Astrocyte (in vitro differentiated cells and primary cell): Measurements from ENCODE around the gene ITPK1. TPM values are rescaled to one million over a fixed set of nuclear protein-coding genes. Genes with fewer than 3 reads are reported as not detected.

Source experiments
- DNase-seq: peaks from one replicate; pipeline ENCODE4 v3.0.0-alpha.2; 2010; ENCODE audit warnings: low read depth
- FAIRE-seq: peaks from 2 replicates; lab custom pipeline; 2011; peaks lifted over from hg19 to GRCh38; lab: Jason Lieb, UNC
- H2AFZ ChIP-seq: 2 replicates; pipeline ENCODE4 v1.6.0; 2012; ENCODE audit warnings: low read depth, low read length, inconsistent platforms
- H3K27ac ChIP-seq: 2 replicates; pipeline ENCODE4 v1.5.1; 2011; ENCODE audit warnings: low read depth, low read length, inconsistent platforms
- H3K27me3 ChIP-seq: 2 replicates; pipeline ENCODE4 v1.6.0; 2011; ENCODE audit warnings: low read length, inconsistent platforms; ENCODE audit not compliant: insufficient read depth
- H3K36me3 ChIP-seq: 2 replicates; pipeline ENCODE4 v1.5.1; 2011; ENCODE audit warnings: low read length, inconsistent platforms; ENCODE audit not compliant: insufficient read depth
- H3K4me1 ChIP-seq: 2 replicates; pipeline ENCODE4 v1.5.1; 2011; ENCODE audit warnings: low read length, inconsistent platforms; ENCODE audit not compliant: insufficient read depth
- H3K4me2 ChIP-seq: 2 replicates; pipeline ENCODE4 v1.6.0; 2012; ENCODE audit warnings: low read length, inconsistent platforms
- H3K4me3 ChIP-seq: 2 replicates; pipeline ENCODE4 v1.5.1; 2011; ENCODE audit warnings: low read depth, mild to moderate bottlenecking, low read length, inconsistent platforms; ENCODE audit not compliant: insufficient read depth
- H3K79me2 ChIP-seq: 2 replicates; pipeline ENCODE4 v1.6.0; 2012; ENCODE audit warnings: mild to moderate bottlenecking, low read length, inconsistent platforms; ENCODE audit not compliant: insufficient read depth
- H3K9ac ChIP-seq: 2 replicates; pipeline ENCODE4 v1.6.0; 2012; ENCODE audit warnings: mild to moderate bottlenecking, low read length, inconsistent platforms
- H3K9me3 ChIP-seq: 2 replicates; pipeline ENCODE4 v1.5.1; 2012; ENCODE audit warnings: low read depth, mild to moderate bottlenecking, low read length, inconsistent platforms; ENCODE audit not compliant: insufficient read depth
- H4K20me1 ChIP-seq: 2 replicates; pipeline ENCODE4 v1.6.0; 2012; ENCODE audit warnings: low read length, inconsistent platforms; ENCODE audit not compliant: insufficient read depth
- H3K27ac Mint-ChIP-seq: one replicate; pipeline ENCODE4 v1.8.0; 2021; ENCODE audit warnings: mild to moderate bottlenecking, mixed read lengths; ENCODE audit not compliant: unreplicated experiment
- H3K27me3 Mint-ChIP-seq: one replicate; pipeline ENCODE4 v1.8.0; 2021; ENCODE audit warnings: low read depth, mixed read lengths; ENCODE audit not compliant: unreplicated experiment
- H3K36me3 Mint-ChIP-seq: one replicate; pipeline ENCODE4 v1.8.0; 2021; ENCODE audit warnings: low read depth, mixed read lengths; ENCODE audit not compliant: unreplicated experiment
- H3K4me1 Mint-ChIP-seq: one replicate; pipeline ENCODE4 v1.8.0; 2021; ENCODE audit warnings: low read depth, mixed read lengths; ENCODE audit not compliant: unreplicated experiment
- H3K4me3 Mint-ChIP-seq: one replicate; pipeline ENCODE4 v1.8.0; 2021; ENCODE audit warnings: mild to moderate bottlenecking, moderate library complexity, mixed read lengths; ENCODE audit not compliant: unreplicated experiment
- H3K9me3 Mint-ChIP-seq: one replicate; pipeline ENCODE4 v1.8.0; 2021; ENCODE audit warnings: mild to moderate bottlenecking, mixed read lengths; ENCODE audit not compliant: unreplicated experiment
- CTCF ChIP-seq: IDR thresholded peaks from 2 replicates; pipeline ENCODE4 v1.5.1; 2011; ENCODE audit warnings: low read depth, mild to moderate bottlenecking, inconsistent platforms, low read length, moderate library complexity; ENCODE audit not compliant: insufficient read depth
- EZH2 ChIP-seq: IDR thresholded peaks from 2 replicates; pipeline ENCODE4 v1.6.1; 2012; ENCODE audit warnings: mild to moderate bottlenecking, low read length, inconsistent platforms; ENCODE audit not compliant: insufficient read depth
- total RNA-seq: library from RNA; stranded (reverse); gene quantifications from 2 replicates; pipeline ENCODE4 v1.2.1, GENCODE V29; 2021

Gene ITPK1
- total RNA-seq, 1 donor from 2014 or later: 13.0 TPM

DNA sequence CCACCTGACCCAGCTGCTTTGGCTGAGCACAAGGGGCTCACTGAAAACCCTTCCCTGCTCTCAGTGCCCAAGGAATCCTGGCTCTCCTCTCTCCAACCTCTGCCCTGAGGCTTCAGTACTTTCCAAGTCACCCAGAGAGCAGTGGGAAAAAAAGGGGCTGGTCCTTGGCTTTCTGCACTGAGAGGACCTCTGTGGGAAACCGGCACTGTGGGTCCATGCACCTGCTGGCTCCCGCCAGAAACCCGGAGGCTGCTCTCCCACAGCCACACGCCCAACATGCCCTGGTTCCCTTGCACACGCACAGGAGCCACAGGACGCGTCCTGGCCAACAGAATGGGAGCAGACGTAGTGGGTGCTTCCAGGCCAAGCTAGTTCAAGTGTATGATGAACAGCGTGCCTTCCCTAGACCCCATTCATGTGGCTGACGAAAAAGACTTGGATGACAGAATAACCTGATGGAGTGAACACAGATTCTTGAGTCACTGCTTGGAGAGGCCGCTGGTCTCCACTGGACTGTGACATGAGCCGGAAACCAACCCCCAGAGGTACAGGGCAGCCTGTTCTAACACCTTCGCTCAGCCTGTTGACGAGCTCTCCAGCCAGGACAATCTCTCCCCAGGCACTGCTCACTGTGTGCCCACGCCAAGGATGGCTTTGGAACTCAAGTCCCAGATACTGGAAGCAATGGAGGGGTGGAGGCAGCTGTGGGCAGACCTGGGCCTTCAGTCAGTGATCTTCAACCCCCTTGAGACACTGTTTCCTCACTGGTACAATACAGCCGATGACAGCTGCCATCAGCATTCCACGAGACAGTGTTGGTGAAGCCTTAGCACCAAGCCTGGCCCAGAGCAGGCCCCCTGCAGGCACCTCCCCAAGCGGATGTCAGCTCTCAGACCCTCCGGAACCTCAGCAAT is 87.7 kb downstream of the ITPK1 start:
- Histone ChIP-seq H3K4me2 (no peak overlapping the region), H3K79me2 (no peaks in the 10 kb centered on the region)
- H3K4me1 Mint-ChIP-seq: peaks cover 2% of the 10 kb centered on the region

DNA sequence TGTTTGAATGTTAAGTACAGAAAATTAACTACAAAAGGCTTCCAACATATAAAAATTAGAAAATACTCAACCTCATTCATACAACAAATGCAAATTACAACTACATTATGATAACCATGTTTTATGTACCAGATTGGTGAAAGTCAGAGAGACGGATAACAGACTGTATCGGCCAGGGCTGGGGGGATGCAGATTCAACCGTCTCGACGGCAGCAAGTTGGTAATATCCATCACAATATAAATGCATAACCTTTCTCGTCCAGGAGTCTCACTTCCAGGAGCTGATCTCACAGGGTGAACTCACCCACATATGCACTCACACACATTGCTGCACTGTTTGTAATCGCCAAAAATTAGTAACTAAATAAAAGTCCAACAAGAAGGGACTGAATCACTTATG is 89.4 kb downstream of the ITPK1 start:
- no peaks in the 10 kb centered on the region for H3K9me3 ChIP-seq
- no peak overlapping the region for H3K4me2 ChIP-seq
- Mint-ChIP-seq H3K4me3 (no peak overlapping the region), H3K27me3 (peaks cover 44% of the 10 kb centered on the region), H3K4me1 (no peaks in the 10 kb centered on the region), H3K36me3 (peaks cover 7% of the 10 kb centered on the region), H3K27ac (no peak overlapping the region), H3K9me3 (no peaks in the 10 kb centered on the region)
- no peak overlapping the region for H2AFZ ChIP-seq
- FAIRE-seq (no peak), DNase-seq (no peak)
- H3K27me3 ChIP-seq: no peaks in the 10 kb centered on the region
- TF ChIP-seq EZH2 (no peak), CTCF (no peak)
- no peak overlapping the region for H3K9ac ChIP-seq
- no peak overlapping the region for H3K27ac ChIP-seq
- no peak overlapping the region for H3K4me3 ChIP-seq
- H3K4me1 ChIP-seq: peaks cover 6% of the 10 kb centered on the region
- no peaks in the 10 kb centered on the region for H3K79me2 ChIP-seq
- no peaks in the 10 kb centered on the region for H3K36me3 ChIP-seq
- H4K20me1 ChIP-seq: peaks cover 38% of the 10 kb centered on the region

More for the DNA sequence above, 87.7 kb downstream of the ITPK1 start:
- TF ChIP-seq EZH2 (no peak), CTCF (no peak)
- Mint-ChIP-seq H3K9me3 (no peaks in the 10 kb centered on the region), H3K27me3 (peaks cover 58% of the 10 kb centered on the region), H3K36me3 (peaks cover 7% of the 10 kb centered on the region), H3K4me3 (no peak overlapping the region), H3K27ac (no peak overlapping the region)
- H4K20me1 ChIP-seq: peaks cover 47% of the 10 kb centered on the region
- DNase-seq (no peak), FAIRE-seq (no peak)
- no peak overlapping the region for H3K9ac ChIP-seq
- H3K27ac ChIP-seq: no peak overlapping the region
- no peaks in the 10 kb centered on the region for H3K36me3 ChIP-seq
- no peaks in the 10 kb centered on the region for H3K9me3 ChIP-seq
- no peaks in the 10 kb centered on the region for H3K27me3 ChIP-seq
- no peak overlapping the region for H2AFZ ChIP-seq
- H3K4me1 ChIP-seq: peaks cover 6% of the 10 kb centered on the region
- H3K4me3 ChIP-seq: no peak overlapping the region

- Histone ChIP-seq H3K36me3 (no peaks in the 10 kb centered on the region), H3K4me2 (no peak overlapping the region), H4K20me1 (peaks cover 30% of the 10 kb centered on the region), H3K27ac (no peak overlapping the region), H3K9ac (no peak overlapping the region), H3K4me3 (no peak overlapping the region), H3K4me1 (peaks cover 5% of the 10 kb centered on the region), H2AFZ (no peak overlapping the region), H3K79me2 (no peaks in the 10 kb centered on the region), H3K27me3 (no peaks in the 10 kb centered on the region), H3K9me3 (no peaks in the 10 kb centered on the region)
- Mint-ChIP-seq H3K9me3 (no peaks in the 10 kb centered on the region), H3K4me3 (no peak overlapping the region), H3K36me3 (peaks cover 4% of the 10 kb centered on the region), H3K27ac (no peak overlapping the region), H3K4me1 (no peaks in the 10 kb centered on the region), H3K27me3 (peaks cover 44% of the 10 kb centered on the region)
- FAIRE-seq (no peak), DNase-seq (no peak)
- no peak for TF ChIP-seq EZH2
These were observed 90.7 kb downstream of the ITPK1 start for GRCh38 chr14:93025055-93025454.
